ENCODE data around the gene GUK1.
"Not testable (repeated sequence)": the region's sequence is repeated elsewhere in the genome, so short reads cannot be mapped to it uniquely, and the experiment has no call there.

The GUK1 gene

GRCh38 chr1:228163007-228163753 is 23.1 kb downstream of the GUK1 start:
- peak; percentile 63 for DNase-seq (ENCODE audit: low spot score)

- no peak for DNase-seq (ENCODE audit: low spot score)
These were observed 23.9 kb downstream of the GUK1 start for GRCh38 chr1:228163776-228164519.

GRCh38 chr1:228164561-228165371 is 24.7 kb downstream of the GUK1 start:
- no peak for DNase-seq (ENCODE audit: low spot score)

GRCh38 chr1:228165372-228166169 is 25.5 kb downstream of the GUK1 start, which contains the start of gene IBA57:
TSS of gene IBA57 (plus strand) at chr1:228165804. CDS start at chr1:228165817, 13 bp downstream.
- DNase-seq (ENCODE audit: low spot score), result peak; percentile 99

- peak; percentile 86 for DNase-seq (ENCODE audit: low spot score)
These were observed 26.3 kb downstream of the GUK1 start for GRCh38 chr1:228166170-228166936.

GRCh38 chr1:228168563-228169270 is 28.6 kb downstream of the GUK1 start:
- DNase-seq (ENCODE audit: low spot score), result no peak

DNA sequence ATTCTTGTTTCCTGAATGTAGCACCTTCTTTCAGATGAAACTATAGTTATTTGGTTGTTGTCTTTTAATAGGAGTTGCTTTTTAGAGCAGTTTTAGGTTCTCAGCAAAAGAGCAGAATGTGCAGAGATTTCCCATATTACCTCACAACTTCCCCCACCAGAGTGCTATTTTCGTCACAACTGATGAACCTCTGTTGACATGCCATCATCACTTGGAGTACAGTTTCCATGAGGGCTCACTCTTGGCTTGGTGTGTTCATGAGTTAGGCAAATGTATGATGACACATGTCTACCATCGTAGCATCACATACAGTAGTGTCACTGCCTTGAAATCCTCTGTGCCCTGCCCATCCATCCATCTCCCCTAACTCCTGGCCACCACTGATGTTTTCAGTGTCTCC is 29.3 kb downstream of the GUK1 start:
- no peak for DNase-seq (ENCODE audit: low spot score)

DNA sequence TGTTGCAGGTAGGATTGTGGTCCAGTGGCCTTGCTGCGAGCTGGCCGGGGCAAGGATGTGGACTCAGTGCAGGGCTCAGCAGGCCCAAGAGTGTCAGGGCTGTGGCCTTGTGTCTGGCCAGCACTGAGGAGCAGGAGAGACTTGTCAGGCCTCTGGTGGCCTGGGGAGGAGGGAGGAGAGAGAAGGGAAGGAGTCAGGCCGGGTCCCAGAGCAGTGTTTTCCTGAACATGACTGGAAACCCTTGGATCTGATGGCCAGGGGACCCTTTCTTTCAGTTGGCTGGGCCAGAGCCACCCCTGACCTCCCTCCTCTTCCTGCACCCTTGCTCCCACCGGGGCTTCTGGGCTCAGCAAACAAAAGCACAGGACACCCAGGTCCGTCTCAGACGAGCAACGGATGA is 30.6 kb downstream of the GUK1 start:
- no peak for DNase-seq (ENCODE audit: low spot score)

DNA sequence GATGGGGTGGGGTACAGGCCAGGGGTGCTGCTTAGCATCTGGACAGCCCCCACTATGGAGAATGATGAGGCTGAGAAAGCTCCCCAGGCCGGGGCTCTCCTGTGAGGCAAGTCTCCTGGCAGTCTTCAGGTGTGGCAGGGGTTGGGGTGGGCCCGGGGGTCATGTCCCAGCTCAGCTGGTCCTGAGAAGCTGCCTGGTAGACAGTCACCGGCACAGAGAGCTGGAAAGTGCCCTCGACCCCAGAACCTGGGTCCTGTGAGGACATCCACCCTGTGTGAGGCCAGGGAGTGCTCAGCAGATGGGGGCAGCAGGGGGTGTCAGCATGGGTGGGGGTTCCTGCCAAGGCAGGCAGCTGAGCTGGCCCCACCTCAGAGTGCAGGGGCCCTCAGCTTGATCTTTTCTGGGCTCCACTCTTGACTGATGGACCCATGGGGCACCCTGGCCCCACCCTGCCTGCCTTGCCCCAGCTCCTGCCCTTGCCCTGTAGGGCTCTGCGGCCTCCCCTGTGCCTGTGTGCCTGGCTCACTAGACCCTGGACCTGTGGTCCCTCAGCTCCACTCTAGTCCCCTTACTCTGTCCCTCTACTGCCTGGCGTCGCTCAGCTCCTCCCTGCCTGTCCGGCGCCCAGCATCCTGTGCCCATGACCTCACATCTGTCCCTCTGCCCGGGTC is 31.3 kb downstream of the GUK1 start:
- no peak for DNase-seq (ENCODE audit: low spot score)

DNA sequence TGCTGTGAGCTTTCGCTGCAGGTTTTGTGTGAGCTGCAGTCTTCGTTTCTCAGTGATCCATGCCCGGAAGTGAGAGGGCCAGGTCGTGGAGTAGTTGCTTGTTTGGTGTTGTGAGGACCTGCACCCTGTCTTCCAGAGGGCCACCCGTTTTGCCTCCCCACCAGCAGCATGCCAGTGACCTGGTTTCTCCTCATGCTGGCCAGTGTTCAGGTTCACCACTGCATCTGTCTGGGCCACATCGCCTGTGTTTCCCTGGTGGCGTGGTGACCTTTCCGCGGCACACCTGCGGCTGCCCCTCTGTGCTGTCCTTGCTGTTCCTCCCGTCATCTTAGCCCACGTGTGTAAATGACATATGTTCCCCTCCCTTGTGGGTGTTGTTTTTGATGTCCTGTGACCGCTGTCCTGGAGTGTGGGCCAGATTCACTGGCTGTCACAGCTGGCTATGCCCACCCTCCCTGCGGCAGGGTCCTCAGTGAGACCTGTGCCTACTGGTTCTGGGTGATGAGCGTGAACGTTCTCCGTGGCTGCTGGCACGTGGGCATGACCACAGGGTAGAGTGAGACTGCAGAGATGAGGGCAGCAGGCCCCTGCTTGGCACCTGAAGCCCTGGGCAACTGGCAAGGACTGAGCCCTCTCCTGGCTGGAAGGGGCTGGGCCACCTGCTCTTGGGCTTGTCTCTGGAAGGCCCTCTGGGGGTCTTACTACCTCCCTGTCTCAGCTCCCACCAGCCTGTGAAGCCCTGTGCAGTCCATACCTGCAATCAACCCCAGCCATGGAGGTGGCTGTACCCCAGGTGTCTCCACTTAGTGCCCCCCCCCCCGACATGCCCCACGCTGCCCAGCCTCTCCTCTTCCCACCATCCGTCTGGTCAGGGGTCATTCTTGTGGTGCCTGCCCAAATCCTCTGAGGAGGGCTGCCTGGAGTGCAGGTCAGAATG is 32.8 kb downstream of the GUK1 start:
- DNase-seq (ENCODE audit: low spot score), result no peak

- not testable (repeated sequence) for DNase-seq (ENCODE audit: low spot score)
These were observed 33.7 kb downstream of the GUK1 start for GRCh38 chr1:228173528-228174481.

DNA sequence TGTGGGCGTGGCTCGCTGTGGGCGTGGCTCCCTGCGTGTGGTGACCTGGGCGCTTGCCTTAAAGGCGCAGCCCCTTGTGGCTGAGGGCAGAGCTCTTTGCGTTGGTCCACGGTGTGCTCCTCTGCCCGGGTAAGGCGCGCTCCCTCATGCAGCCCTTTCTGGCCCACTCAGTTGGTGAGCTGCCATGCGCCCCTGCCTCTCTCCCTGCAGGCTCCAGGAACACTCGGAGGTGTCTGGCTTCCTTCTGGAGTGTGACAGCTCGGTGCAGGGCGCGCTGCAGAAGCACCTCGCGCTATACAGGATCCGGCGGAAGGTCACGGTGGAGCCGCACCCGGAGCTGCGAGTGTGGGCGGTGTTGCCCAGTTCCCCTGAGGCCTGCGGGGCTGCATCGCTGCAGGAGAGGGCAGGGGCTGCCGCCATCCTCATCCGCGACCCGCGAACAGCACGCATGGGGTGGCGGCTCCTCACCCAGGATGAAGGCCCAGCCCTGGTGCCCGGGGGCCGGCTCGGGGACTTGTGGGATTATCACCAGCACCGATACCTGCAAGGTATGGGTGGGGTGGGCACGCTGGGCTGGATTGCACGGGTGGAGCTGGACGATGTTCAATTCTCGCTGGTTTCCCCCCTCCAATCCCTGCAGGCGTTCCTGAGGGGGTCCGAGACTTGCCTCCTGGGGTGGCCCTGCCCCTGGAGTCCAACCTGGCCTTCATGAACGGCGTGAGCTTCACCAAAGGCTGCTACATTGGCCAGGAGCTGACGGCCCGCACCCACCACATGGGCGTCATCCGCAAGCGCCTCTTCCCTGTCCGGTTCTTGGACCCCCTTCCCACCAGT is 34.6 kb downstream of the GUK1 start:
- no peak for DNase-seq (ENCODE audit: low spot score)

DNA sequence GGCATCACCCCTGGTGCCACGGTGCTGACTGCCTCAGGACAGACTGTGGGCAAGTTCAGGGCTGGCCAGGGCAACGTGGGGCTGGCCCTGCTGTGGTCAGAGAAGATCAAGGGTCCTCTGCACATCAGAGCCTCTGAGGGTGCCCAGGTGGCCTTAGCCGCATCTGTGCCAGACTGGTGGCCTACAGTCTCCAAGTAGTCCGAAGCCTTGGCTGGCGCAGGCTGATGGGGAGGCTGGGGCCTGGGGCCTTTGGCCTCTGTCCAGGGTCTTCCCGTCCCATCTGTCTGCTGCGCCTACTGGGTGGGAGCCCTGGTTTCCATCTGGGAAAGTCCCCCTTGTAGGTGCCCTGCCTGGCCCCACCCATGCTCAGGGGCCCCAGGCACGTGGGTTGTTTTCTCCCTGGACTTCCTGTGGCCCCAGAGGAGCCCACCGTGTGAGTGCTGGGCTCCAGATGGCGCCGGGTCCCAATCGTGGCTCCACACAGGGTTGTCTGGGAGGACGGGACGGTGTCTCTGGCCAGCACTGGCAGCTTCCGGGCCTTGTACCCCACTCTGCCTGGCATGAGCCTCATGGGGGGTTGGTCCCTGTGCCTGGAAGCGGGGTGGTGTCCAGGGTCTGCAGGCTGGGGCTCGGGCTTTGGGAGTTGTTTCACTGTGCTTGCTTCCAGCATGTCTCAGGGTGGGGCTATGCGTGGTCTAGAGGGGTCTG is 35.4 kb downstream of the GUK1 start:
- no peak for DNase-seq (ENCODE audit: low spot score)

DNA sequence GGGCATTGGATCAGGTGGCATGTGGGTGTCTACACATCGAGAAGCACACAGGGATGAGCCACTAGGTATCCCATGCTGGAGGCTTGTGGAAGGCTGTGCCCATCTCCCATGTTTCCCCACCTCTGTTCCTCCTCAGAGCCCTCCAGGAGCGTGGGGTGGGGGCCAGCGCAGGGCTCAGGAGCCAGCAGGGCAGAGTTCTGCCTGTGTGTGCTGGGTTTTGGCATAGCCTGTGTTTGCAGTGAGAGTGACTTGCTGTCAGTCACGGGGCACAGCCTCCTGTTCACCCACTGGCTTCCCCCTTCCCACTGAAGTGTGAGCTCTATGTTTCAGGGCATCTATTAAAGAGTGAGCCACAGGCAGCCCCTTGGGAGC is 35.9 kb downstream of the GUK1 start:
- no peak for DNase-seq (ENCODE audit: low spot score)

GRCh38 chr1:228176461-228177182 is 36.5 kb downstream of the GUK1 start:
- DNase-seq (ENCODE audit: low spot score), result no peak
